ENCODE data around the gene KCNN4. TPM values are rescaled to one million over a fixed set of nuclear protein-coding genes. Genes with fewer than 3 reads are reported as not detected.
"Not testable (repeated sequence)": the region's sequence is repeated elsewhere in the genome, so short reads cannot be mapped to it uniquely, and the experiment has no call there.

KCNN4 gene
- total and polyA plus RNA-seq, 2 donors (not counting 3 experiments of a cell fraction or from before 2014, with no cell fraction given), result 0.29 TPM; not detected in 1

- POLR2A ChIA-PET, result not testable (repeated sequence)
Observed at GRCh38 chr19:43823856-43824255, 43.1 kb upstream of the KCNN4 start.

GRCh38 chr19:43820884-43821215 is 40.1 kb upstream of the KCNN4 start:
- H2AFZ ChIP-seq (ENCODE audit: low read depth, low read length), result peak overlapping the region; percentile 91
- H3K36me3 ChIP-seq (ENCODE audit: control insufficient read depth in 2 of 2, extremely low read depth in 1 of 2, insufficient read depth in 2 of 2, low read length in 2 of 2), result no peaks in the 10 kb centered on the region
- ChIA-PET CTCF (interaction anchor here (1.3 to 1.7 kb wide), 3 partner anchors 11 to 153 kb away, joined by 4 to 7 read pairs (median 5); no protein-coding TSS in a partner anchor), POLR2A (no interaction called here)
- peak overlapping the region; percentile 43 for H3K4me2 ChIP-seq (ENCODE audit: insufficient read depth, low read length)
- TF ChIP-seq MAX (IDR thresholded peaks at IDR 0.05; ENCODE audit: insufficient read depth, insufficient read length) (no peak), FOS (IDR thresholded peaks at IDR 0.05; ENCODE audit: borderline replicate concordance, insufficient read depth, low read length) (no peak), POLR2AphosphoS5 (IDR thresholded peaks at IDR 0.05; ENCODE audit: insufficient read depth, low read depth, low read length) (no peak), GATA2 (IDR thresholded peaks at IDR 0.05; ENCODE audit: insufficient read depth, insufficient read length, low read depth, low read length) (no peak), EZH2 (IDR thresholded peaks at IDR 0.05; ENCODE audit: borderline replicate concordance, low read depth, low read length, severe bottlenecking) (no peak), POLR2A (IDR thresholded peaks at IDR 0.05; ENCODE audit: low read depth, low read length) (no peak), CTCF (IDR thresholded peaks at IDR 0.05; ENCODE audit: extremely low read depth in 1 of 2, insufficient read depth in 1 of 2, low read depth in 1 of 2, low read length in 2 of 2) (no peak), MYC (IDR thresholded peaks at IDR 0.05; ENCODE audit: low read depth, low read length) (no peak), JUN (IDR thresholded peaks at IDR 0.05; ENCODE audit: borderline replicate concordance, insufficient read depth, insufficient read length, low read depth) (no peak)
- intact Hi-C loops (cut with micrococcal nuclease) (loop anchor here (10.0 kb wide), 1 partner anchor 274 kb away; the partner anchor contains the start of gene ZNF224), dilution Hi-C loops (cut with MboI; ENCODE audit: extremely low pct_ligation_motif_present, low sequenced_read_pairs) (no loop called here)
- no peaks in the 10 kb centered on the region for H3K9me3 ChIP-seq (replicated peaks; ENCODE audit: control insufficient read depth, insufficient read depth, low read length)
- no peaks in the 10 kb centered on the region for H4K20me1 ChIP-seq (replicated peaks; ENCODE audit: control insufficient read depth, extremely low read depth, insufficient read depth, low read length)
- H3K27ac ChIP-seq (ENCODE audit: insufficient read depth, low read depth, low read length), result no peak overlapping the region
- H3K9ac ChIP-seq (replicated peaks; ENCODE audit: extremely low read depth, insufficient read depth, low read length), result no peak overlapping the region
- peak overlapping the region; percentile 15 to 36 (median 18) for H3K4me3 ChIP-seq (replicated peaks in 1 of 3; ENCODE audit: insufficient read depth in 1 of 3, low read depth in 1 of 3, low read length in 3 of 3)
- H3K9me1 ChIP-seq (replicated peaks; ENCODE audit: control insufficient read depth, extremely low read depth, insufficient read depth, low read length), result no peaks in the 10 kb centered on the region
- DNase-seq (ENCODE audit: low read depth, low spot score) (no peak), FAIRE-seq (no peak)
- peaks cover 10 to 21% of the 10 kb centered on the region in 2 experiments for H3K27me3 ChIP-seq (ENCODE audit: control insufficient read depth in 2 of 2, insufficient read depth in 2 of 2, low read length in 2 of 2)
- H3K4me1 ChIP-seq (ENCODE audit: control insufficient read depth, extremely low read depth, insufficient read depth, low read length), result no peaks in the 10 kb centered on the region
- H3K79me2 ChIP-seq (ENCODE audit: control insufficient read depth, insufficient read depth, low read length), result no peaks in the 10 kb centered on the region
- no TSS peak for BruUV-seq (replicated peaks)

More at GRCh38 chr19:43823856-43824255, 43.1 kb upstream of the KCNN4 start:
- H3K79me2 ChIP-seq (ENCODE audit: control insufficient read depth, insufficient read depth, low read length); H3K36me3 ChIP-seq (ENCODE audit: control insufficient read depth in 2 of 2, extremely low read depth in 1 of 2, insufficient read depth in 2 of 2, low read length in 2 of 2); H3K9ac ChIP-seq (replicated peaks; ENCODE audit: extremely low read depth, insufficient read depth, low read length); H3K4me2 ChIP-seq (ENCODE audit: insufficient read depth, low read length); H2AFZ ChIP-seq (ENCODE audit: low read depth, low read length); BruUV-seq (replicated peaks); H4K20me1 ChIP-seq (replicated peaks; ENCODE audit: control insufficient read depth, extremely low read depth, insufficient read depth, low read length); DNase-seq (ENCODE audit: low read depth, low spot score); H3K27ac ChIP-seq (ENCODE audit: insufficient read depth, low read depth, low read length); dilution Hi-C loops (cut with MboI; ENCODE audit: extremely low pct_ligation_motif_present, low sequenced_read_pairs); H3K4me1 ChIP-seq (ENCODE audit: control insufficient read depth, extremely low read depth, insufficient read depth, low read length); H3K9me3 ChIP-seq (replicated peaks; ENCODE audit: control insufficient read depth, insufficient read depth, low read length); H3K9me1 ChIP-seq (replicated peaks; ENCODE audit: control insufficient read depth, extremely low read depth, insufficient read depth, low read length); FAIRE-seq; H3K4me3 ChIP-seq (replicated peaks in 1 of 3; ENCODE audit: insufficient read depth in 1 of 3, low read depth in 1 of 3, low read length in 3 of 3): not testable (repeated sequence)
- CTCF ChIA-PET, result interaction anchor here (1.5 kb wide), 1 partner anchor 14 kb away, joined by 4 read pairs; no protein-coding TSS in a partner anchor
- intact Hi-C loops (cut with micrococcal nuclease), result loop anchor here (10.0 kb wide), 1 partner anchor 271 kb away; the partner anchor contains the start of gene ZNF224
- H3K27me3 ChIP-seq (ENCODE audit: control insufficient read depth in 2 of 2, insufficient read depth in 2 of 2, low read length in 2 of 2), result peaks cover 11 to 18% of the 10 kb centered on the region in 2 experiments
